Activated B cell treated with CpG ODN at 0.5 μM for 24 hours (primary cell): ENCODE results near the gene CKLF. TPM values are rescaled to one million over a fixed set of nuclear protein-coding genes. Genes with fewer than 3 reads are reported as not detected.

Source experiments
- ATAC-seq: fragments of 200-7000 bp; cut with Tn5 transposase; one replicate; pipeline ENCODE4 v1.10.0; 2021; ENCODE audit warnings: low read depth, mild to moderate bottlenecking, moderate library complexity
- CTCF ChIA-PET: fragments of 350-600 bp; sonication (Branson Sonifier 250); formaldehyde crosslinking; loops from one replicate; lab custom pipeline; 2021; ENCODE audit warnings: antibody characterized with exemption; lab: Charles Lee
- POLR2A ChIA-PET: fragments of 350-600 bp; sonication (Branson Sonifier 250); formaldehyde crosslinking; loops from one replicate; lab custom pipeline; 2021; ENCODE audit warnings: antibody characterized with exemption; lab: Charles Lee
- DNase-seq: peaks from one replicate; pipeline ENCODE4 v3.0.0; 2022
- H3K27ac Mint-ChIP-seq: one replicate; pipeline ENCODE4 v1.8.0; 2020; ENCODE audit warnings: mixed read lengths
- H3K27me3 Mint-ChIP-seq: one replicate; pipeline ENCODE4 v1.8.0; 2021; ENCODE audit warnings: mixed read lengths
- H3K36me3 Mint-ChIP-seq: one replicate; pipeline ENCODE4 v1.8.0; 2021; ENCODE audit warnings: low read depth, mixed read lengths
- H3K4me1 Mint-ChIP-seq: one replicate; pipeline ENCODE4 v1.8.0; 2021; ENCODE audit warnings: mixed read lengths
- H3K4me3 Mint-ChIP-seq: one replicate; pipeline ENCODE4 v1.8.0; 2020; ENCODE audit warnings: mild to moderate bottlenecking, mixed read lengths
- H3K9me3 Mint-ChIP-seq: one replicate; pipeline ENCODE4 v1.8.0; 2020; ENCODE audit warnings: mixed read lengths
- intact Hi-C: fragments of 100-400 bp; cut with micrococcal nuclease; formaldehyde crosslinking; loops from one replicate; pipeline ENCODE4 v1.15.1; 2024
- total RNA-seq: library from RNA; stranded (reverse); gene quantifications from 2 replicates; pipeline ENCODE4 v1.2.3, GENCODE V29; 2022
- TF ChIP-seq, protein P1 (sequence below): fragments of 200-600 bp; IDR thresholded peaks from one replicate; pipeline ENCODE4 v1.8.0; 2022; ENCODE audit warnings: antibody characterized with exemption, mild to moderate bottlenecking

CKLF gene
- total RNA-seq, 1 donor from 2014 or later = 12.1 TPM

DNA sequence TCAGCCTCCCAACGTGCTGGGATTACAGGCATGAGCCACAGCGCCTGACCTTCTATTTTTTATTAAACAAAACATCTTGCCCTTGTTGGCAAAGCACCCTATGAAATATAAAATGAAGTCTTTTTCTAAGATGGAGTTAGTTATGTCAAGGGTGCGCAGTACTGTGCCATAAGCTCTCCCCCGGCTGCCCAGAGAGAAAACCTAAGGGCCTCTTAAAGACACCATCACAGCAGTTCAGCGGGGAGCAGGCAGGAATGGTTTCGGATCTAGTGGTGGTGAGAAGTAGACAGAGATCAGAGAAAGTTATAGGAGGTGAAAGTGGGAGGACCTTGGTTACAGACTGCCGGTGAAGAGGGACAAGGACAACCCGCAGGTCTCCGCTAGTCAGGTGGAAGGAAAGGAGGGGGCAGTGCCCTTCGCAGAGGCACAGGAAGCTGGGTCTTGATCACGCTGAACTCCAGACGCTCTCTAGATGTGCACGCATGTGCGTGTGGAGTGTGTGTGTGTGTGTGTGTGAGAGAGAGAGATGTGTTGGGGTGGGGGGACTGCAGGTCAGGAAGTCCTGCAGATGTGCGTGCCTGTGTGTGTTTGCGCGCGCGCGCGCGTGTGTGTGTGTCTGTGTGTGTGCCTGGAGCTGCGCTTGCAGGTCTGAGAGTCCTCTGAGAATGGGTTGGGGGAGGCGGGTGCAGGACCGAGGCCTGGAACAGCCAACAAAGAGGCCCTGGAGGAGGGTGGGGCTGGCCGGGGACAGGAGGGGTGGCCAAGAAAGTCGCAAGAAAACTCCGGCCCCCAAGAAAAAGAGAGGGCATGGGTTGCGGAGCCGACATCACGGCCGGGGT lies 51.4 kb downstream of the CKLF start:
- peak overlapping the region; percentile 7 for H3K27ac Mint-ChIP-seq
- ChIA-PET CTCF (interaction anchor here (0.7 kb wide), 2 partner anchors 41 to 92 kb away, joined by 3 to 6 read pairs; no protein-coding TSS in a partner anchor), POLR2A (interaction anchor here (0.6 to 2.2 kb wide), 7 partner anchors 9 to 82 kb away, joined by 3 to 19 read pairs (median 3); partner anchors contain the start of genes CKLF and TK2)
- H3K36me3 Mint-ChIP-seq = no peaks in the 10 kb centered on the region
- peak overlapping the region; percentile 84 for H3K4me3 Mint-ChIP-seq
- peaks cover 23% of the 10 kb centered on the region for H3K27me3 Mint-ChIP-seq
- peaks cover 5% of the 10 kb centered on the region for H3K9me3 Mint-ChIP-seq
- H3K4me1 Mint-ChIP-seq = peaks cover 40% of the 10 kb centered on the region
- TF ChIP-seq, protein P1, sequence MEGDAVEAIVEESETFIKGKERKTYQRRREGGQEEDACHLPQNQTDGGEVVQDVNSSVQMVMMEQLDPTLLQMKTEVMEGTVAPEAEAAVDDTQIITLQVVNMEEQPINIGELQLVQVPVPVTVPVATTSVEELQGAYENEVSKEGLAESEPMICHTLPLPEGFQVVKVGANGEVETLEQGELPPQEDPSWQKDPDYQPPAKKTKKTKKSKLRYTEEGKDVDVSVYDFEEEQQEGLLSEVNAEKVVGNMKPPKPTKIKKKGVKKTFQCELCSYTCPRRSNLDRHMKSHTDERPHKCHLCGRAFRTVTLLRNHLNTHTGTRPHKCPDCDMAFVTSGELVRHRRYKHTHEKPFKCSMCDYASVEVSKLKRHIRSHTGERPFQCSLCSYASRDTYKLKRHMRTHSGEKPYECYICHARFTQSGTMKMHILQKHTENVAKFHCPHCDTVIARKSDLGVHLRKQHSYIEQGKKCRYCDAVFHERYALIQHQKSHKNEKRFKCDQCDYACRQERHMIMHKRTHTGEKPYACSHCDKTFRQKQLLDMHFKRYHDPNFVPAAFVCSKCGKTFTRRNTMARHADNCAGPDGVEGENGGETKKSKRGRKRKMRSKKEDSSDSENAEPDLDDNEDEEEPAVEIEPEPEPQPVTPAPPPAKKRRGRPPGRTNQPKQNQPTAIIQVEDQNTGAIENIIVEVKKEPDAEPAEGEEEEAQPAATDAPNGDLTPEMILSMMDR = no peak
- intact Hi-C loops = loop anchor here (1.0 to 10.0 kb wide), 9 partner anchors 13 to 197 kb away; partner anchors contain the start of gene DYNC1LI2
- DNase-seq (peak; percentile 41), ATAC-seq (peak; percentile 29)

DNA sequence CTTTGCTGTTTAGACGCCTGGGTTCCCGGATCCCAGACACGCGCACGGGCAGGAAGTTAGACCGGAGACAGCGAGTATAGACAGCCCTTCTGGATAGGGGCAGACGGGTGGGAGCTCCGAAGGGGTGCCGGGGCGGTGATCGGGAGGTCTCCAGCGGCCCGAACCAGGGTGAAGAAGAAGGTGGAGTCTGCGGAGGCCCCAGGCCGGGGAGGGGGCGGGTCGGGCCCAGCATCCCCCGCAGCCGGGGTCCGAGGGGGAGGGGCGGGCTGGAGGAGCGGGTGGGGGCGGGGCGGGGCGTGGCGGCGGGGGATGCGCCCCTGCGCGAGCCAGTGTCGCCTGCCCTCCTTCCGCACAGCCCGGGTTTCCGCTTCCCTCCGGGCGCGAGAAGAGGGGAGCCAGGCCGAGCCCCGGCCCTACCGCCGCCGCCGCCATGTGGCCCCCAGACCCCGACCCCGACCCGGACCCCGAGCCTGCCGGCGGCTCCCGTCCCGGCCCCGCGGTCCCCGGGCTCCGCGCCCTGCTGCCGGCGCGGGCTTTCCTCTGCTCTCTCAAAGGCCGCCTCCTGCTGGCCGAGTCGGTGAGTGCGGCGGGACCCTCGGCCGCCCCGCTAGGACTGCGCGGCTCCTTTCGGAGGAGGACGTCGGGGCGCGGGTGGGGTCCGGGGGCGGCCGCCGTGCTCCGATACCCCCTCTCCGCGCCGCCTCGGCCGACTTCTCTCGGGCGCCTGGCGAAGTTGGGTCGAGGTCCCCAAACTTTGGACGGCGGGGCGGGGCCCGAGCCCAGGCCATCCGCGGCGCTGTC lies 52.2 kb downstream of the CKLF start, which contains the start of gene CMTM3:
TSS of gene CMTM3 (plus strand) at position 329 of the 801 bp plus-strand sequence. CDS start at position 431, 102 bp downstream.
- H3K27me3 Mint-ChIP-seq = peaks cover 23% of the 10 kb centered on the region
- no peaks in the 10 kb centered on the region for H3K36me3 Mint-ChIP-seq
- H3K27ac Mint-ChIP-seq = peak within 1 kb of the TSS; percentile 7
- H3K9me3 Mint-ChIP-seq = peaks cover 5% of the 10 kb centered on the region
- TF ChIP-seq, protein P1 = no peak
- peak within 1 kb of the TSS; percentile 84 for H3K4me3 Mint-ChIP-seq
- ChIA-PET POLR2A (interaction anchor here (0.6 to 2.2 kb wide), 6 partner anchors 10 to 83 kb away, joined by 3 to 19 read pairs (median 4); partner anchors contain the start of genes CKLF and TK2), CTCF (interaction anchor here (0.7 kb wide), 2 partner anchors 42 to 92 kb away, joined by 3 to 6 read pairs; no protein-coding TSS in a partner anchor)
- DNase-seq (peak; percentile 75), ATAC-seq (peak; percentile 59)
- H3K4me1 Mint-ChIP-seq = peaks cover 40% of the 10 kb centered on the region
- intact Hi-C loops = loop anchor here (1.0 to 10.0 kb wide), 9 partner anchors 42 to 263 kb away; partner anchors contain the start of gene DYNC1LI2

DNA sequence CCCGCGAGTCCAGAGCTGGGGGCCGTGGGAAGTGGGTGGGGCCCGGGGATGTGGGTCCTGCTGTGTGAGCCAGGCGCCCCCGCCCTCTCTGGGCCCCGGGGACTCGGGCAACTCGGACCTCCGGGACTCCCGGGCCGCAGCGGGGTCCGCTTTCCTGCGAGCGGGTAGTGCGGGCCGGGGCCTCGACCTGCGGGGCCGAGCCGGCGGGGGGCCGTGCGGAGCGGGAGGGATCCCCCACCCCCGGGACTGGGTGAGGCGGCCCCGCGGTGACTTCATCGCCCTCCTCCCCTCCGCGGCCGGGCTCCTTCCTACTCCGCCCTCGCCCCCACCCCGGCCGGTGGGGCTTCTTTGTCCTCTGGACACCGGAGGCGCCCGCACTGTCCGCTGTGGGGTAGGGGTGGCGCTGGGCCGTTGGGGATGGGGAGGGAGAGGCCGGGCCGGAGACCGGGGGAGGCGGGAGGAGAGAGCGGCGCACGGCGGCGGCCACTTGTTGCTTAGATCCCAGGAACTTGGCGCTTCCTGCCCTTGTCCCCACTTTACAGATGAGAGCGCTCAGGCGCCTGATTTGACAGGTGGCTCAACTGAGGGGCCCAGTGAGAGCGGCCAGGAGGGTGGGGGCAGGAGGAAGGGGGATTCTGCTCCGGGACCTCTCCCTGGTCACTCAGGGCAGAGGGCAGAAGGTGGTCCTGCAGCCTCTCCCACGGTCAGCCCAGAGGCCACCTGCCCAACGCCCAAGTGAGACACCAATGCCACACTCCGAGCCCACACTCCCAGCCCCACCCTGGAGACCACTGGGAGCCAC lies 53.0 kb downstream of the CKLF start:
- TF ChIP-seq, protein P1 = no peak
- intact Hi-C loops = loop anchor here (2.0 to 10.0 kb wide), 6 partner anchors 43 to 262 kb away; partner anchors contain the start of gene DYNC1LI2
- ATAC-seq (peak; percentile 2), DNase-seq (peak; percentile 35)
- Mint-ChIP-seq H3K4me3 (peak overlapping the region; percentile 75), H3K27me3 (peaks cover 24% of the 10 kb centered on the region), H3K9me3 (peaks cover 5% of the 10 kb centered on the region), H3K36me3 (peaks cover 1% of the 10 kb centered on the region), H3K27ac (no peak overlapping the region), H3K4me1 (peaks cover 40% of the 10 kb centered on the region)
- ChIA-PET POLR2A (interaction anchor here (2.2 kb wide), 1 partner anchor 53 kb away, joined by 19 read pairs; the partner anchor contains the start of gene CKLF), CTCF (no interaction called here)

DNA sequence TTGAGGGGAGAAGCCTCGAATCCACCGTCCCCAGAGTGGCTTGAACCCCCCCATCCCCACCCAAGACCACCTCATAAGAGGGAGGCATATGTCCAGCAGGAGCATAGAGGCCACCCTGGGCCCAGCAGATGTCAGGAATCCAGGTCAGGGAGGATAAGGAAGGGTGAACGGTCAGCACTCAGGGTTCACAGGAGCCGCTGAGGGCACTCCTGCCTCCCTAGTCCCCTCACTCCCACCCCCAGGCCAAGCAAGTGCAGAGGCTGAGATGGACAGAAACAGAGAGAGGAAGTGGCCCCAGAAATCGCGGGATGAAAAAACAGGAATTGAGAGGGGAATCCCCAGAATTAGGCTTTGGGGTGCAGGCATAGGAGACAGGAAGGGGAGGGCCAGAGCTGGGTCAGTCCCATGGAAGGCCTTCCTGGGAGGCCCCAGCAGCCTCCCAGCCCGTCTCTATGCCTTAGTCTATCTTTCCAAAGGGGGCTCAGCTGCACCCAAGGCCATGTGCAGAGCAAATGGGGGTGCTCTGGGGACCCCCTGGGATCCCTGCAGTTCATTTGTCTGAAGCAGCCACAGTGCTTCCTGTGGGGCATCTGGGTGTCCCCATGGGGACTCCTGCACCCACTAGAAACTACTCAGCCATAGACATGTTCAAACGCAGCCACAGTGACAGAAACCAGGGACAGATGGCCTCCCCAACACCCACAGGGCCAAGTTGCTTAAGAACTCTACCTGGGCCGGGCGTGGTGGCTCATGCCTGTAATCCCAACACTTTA lies 53.8 kb downstream of the CKLF start:
- intact Hi-C loops = loop anchor here (2.0 to 10.0 kb wide), 6 partner anchors 43 to 261 kb away; partner anchors contain the start of gene DYNC1LI2
- H3K4me1 Mint-ChIP-seq = peaks cover 40% of the 10 kb centered on the region
- TF ChIP-seq, protein P1 = no peak
- peaks cover 18% of the 10 kb centered on the region for H3K27me3 Mint-ChIP-seq
- ATAC-seq (peak; percentile 61), DNase-seq (peak; percentile 39)
- ChIA-PET CTCF (no interaction called here), POLR2A (no interaction called here)
- no peaks in the 10 kb centered on the region for H3K9me3 Mint-ChIP-seq
- peak overlapping the region; percentile 56 for H3K27ac Mint-ChIP-seq
- peaks cover 2% of the 10 kb centered on the region for H3K36me3 Mint-ChIP-seq
- peak overlapping the region; percentile 75 for H3K4me3 Mint-ChIP-seq
